Stimulated activated CD4-positive, alpha-beta T cell treated with anti-CD3 and anti-CD28 coated beads, Interleukin-4, amount 100 ng/mL, for 1 hour (primary cell): ENCODE results near the gene ANKLE2.
"Not testable (repeated sequence)": the region's sequence is repeated elsewhere in the genome, so short reads cannot be mapped to it uniquely, and the experiment has no call there.

Experiments
- DNase-seq: peaks from one replicate; pipeline ENCODE4 v3.0.0-alpha.2; 2020

ANKLE2 gene

DNA sequence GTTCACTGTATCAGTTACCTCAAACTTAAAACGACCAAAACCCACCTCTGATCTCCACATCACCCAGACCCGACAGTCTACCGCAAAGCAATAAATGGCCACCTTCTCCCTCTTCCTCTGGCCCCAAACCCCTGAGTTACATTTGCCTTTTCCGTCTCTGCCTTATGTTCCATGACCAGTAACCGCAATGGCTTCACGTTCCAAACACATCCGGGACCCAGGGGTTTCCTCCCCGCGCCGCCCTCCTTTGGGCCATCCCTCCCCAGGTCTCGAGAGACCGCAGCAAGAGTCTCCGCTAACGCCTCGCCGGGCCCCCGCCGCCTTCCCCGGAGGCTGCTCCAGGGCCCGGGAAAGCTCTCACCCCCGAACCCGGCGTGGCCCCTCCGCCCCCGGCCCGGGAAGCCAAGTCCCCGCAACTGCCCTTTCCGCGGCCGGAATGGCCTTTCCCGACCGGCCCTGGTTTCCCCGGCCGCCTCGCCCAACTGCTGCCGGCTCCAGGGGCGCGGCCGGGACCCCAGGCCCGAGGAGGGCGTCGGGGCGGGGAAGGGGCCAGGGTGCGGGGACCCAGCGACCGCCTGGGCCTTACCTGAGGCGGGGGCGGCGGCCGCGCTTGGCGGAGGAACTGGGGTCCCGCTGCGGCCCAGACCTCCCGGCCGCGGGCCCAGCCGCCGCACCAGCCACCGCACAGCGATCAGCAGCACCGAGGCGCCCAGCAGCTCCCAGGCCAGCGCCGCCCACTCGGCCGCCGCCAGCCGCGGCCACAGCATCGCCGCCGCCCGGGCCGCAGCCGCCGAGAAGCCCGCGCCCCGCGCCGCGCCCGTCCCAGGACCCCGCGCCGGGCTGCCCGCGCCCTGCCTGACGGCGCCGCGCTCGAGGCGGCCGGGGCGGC is at the start of gene ANKLE2:
TSS of gene ANKLE2 (minus strand) at position 801 of the 889 bp plus-strand sequence. CDS start at position 767, 34 bp downstream.
- peak; percentile 62 for DNase-seq

DNA sequence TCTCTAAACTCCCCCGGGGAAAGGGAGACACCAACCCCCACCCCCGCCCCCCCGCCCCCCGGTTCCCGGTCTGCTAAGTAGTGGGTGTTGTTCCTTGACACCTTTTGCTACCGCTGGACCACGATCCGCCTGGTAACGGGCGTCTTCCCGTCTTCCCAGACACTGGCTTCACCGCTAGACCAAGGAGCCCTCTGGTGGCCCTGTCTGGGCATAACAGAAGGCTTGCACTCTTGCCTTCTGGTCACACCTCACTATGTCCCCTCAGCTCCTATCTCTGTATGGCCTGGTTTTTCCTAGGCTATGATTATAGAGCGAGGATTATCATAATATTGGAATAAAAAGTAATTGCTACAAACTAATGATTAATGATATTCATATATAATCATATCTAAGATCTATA is 47.8 kb upstream of the ANKLE2 start:
- DNase-seq, result peak; percentile 26

DNA sequence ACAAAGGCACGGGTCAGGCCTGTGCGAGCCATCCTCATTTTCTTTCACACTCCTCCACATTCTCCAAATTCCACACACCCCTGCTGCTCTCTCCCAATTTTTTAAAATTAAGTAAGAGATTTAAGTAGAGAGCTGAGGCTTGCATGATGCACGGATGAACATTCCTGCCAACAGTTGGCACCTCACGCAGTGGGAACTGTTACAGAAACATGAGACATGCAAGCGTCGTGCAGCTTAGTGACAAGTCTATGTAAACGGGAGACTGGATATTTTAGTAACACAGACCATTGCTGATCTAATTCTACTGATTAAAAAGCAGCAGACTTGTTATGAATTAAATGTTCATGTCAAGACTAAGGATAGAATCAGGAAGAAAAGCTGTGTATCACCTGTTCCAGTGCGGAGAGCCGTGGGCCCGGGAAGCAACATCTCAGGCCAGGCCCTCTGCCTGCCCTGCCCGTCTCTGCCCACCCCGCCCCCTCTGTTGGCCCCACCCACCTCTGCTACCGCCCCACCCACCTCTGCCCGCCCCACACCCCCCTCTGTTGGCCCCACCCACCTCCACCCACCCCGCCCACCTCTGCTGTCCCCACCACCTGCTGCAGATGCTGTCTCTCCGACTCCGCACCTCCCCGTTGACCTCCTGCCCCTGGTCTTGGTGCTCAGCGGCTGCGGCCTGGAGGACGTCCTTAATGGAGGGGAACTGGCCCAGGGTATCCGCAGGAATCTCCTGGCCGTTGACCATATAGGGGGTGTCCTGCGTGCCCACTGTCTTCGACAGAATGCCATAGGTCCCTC is 45.9 kb upstream of the ANKLE2 start:
- no peak for DNase-seq

DNA sequence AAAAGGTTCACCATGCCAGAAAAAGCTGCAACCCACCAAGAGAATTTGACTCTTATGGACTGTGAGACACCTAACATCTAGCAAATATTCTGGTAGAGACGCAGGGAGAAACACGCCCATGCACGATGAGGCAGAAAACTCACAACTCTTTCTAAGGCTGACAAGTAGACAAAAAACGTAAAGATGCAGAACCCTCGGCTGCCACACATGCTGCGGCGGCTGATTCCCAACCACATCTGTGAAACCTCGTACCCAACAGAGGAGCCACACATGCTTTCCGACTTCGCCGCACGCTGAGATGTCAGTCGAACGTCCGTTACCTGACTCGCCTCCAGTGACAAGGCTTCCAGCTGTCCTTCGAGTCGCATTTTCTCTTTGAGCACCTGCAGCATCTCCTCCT is 45.2 kb upstream of the ANKLE2 start:
- DNase-seq, result peak; percentile 29

DNA sequence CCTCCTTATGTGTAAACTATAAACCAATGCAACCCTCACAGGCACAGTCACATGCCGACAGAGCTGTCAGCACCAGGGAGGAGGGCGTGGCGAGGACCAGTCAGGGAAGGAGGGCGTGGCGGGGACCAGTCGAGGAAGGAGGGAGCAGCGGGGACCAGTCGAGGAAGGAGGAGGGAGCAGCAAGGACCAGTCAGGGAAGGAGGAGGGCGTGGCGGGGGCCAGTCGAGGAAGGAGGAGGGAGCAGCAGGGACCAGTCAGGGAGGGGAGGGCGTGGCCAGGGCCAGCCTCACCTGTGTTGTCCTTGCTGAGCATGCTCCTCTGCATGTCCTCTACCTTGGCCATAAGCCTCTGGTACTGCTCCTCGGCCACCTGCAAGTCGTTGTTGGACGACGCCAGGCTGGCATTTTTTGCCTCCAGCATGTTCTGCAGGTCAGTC is 42.8 kb upstream of the ANKLE2 start:
- no peak for DNase-seq

DNA sequence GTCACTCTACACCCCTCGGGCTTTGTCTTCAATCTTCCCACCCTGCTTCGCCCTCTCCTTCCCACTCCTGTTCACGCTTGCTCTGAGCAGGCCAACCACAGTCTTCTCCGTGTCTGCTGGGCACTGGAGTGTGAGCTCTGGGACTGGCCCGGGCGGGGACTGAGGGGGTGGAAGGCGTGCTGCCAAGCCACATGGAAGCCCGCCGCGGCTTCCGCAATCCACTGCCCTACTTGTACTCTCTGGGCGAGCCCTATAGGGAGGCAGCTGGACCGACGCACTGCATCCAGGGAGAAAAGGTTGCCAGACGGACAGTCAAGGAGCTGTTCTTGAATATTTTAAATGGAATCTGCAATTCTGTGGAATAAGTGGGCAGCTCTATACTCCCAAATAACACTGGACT is 42.3 kb upstream of the ANKLE2 start:
- DNase-seq, result no peak

DNA sequence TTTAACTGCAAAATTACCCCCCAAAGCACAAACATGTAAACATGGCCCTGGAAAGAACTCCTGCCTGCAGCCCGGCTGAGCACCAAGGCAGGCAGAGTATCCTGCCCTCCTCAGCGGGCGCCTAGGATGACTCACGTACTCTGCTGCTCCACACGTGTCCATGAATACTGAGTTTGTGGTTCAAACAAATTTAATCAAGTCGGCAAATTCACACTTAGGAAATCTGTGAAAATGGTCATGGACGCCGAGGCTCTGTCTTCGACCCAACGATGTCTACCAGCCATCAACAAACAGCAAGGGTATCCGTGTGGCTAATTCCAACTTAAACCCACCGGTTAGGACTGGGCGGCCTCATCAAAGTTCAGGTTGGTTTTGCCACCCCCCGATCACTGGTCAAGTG is 41.5 kb upstream of the ANKLE2 start:
- no peak for DNase-seq

DNA sequence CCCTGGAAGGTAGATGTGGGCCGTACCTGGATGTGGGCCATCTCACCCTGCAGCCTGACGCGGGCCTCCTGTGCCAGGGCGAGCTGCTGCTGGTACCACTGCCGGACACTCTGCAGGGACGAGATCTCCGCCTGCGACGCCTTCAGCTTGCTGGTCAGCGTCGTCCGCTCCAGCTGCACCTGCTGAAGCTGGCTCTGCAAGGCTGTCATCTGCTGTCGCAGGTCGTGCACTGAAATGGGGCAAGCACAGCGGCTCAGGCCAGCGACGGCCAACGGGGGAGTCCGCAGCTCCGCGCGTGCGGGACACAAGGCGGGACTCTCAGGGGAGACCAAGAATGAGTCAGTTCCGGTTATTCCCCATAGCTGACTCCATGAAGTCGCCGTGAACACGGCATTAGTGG is 40.1 kb upstream of the ANKLE2 start:
- no peak for DNase-seq

DNA sequence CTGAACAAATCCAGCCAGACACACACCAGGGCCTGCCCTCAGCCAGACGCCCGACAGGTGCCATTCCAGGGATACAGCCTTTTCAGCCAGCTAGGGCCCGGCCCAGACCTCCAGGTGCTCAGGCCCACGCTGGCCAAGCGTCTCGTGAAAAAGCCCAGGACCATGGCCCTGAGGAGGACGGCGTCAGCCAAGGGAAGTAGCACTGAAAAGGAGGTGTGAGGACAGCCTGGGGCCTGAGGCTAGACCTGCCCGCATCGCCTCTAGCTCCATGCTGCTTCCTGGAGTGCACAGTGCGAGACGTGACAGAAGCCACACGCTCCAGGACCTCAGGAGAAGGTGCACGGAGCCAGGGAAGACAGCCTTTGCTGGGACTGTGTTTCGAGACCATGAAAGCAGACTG is 37.2 kb upstream of the ANKLE2 start:
- no peak for DNase-seq

DNA sequence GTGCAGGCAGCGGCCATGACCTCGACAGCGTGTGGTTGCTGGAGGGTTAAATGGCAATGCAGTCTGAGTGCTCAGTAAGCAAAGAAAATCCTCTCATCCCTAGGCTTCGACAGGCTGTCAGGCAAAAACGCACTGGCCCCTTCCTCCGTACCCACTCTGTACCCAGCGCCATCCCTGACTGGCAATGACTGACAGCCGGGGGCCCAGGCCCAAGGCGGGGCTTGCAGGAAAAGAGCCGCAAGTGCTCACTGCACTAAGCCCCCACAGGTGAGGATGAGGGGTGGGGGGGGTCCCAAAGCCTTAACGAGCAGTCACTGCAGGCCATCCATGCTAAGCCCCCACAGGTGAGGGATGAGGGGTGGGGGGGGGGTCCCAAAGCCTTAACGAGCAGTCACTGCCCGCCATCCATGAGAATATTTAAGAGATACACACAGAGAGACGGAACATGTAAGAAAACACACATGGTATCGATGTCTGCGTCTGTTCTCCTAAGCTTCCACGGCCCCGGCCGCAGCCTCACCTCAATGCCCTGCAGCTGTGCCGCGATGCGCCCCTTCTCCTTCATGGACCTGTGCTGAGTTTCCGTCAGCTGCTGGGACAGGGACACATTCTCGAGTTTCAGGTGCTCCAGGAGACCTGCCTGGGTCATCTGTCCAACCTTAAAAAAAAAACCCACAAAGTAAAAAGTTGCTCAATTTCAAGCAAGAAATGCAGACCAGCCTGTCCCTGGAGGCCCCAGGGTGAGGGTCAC is 36.4 kb upstream of the ANKLE2 start:
- DNase-seq, result no peak

DNA sequence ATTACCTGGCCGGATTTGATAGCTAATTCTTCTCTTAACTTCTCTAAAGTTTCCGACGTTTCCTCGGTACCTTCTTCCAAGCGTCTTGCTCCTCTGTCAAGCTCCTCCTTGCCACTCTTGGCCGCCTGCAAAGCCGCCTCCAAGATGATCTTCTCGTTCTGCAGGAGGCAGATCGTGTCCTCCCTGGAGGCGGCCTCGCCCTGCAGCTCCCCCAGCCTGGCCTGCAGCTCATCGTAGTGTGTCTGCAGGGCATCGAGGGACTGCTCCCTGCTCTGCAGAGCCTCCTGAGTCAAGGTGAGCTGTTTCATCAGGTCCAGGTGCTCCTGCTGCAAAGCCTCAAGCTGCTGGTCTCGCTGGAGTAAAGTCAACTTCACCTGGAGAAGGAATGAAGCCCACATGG is 34.2 kb upstream of the ANKLE2 start:
- no peak for DNase-seq

DNA sequence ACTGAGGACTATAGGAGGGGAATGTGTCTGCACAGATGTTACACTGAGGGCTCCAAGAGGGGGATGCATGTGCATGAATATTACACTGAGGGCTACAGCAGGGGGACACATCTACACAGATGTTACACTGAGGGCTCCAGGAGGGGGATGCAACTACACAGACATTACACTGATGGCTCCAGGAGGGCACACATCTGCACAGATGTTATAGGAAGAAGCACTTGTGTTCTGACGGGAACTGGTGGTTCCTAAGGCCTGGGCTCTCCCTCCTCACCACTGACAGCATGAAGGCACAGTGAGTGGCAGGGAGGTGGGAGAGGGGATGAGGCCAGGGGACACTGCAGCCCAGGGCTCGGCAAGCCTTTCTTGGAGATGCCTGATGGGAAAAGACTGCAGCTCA is 30.3 kb upstream of the ANKLE2 start:
- not testable (repeated sequence) for DNase-seq

DNA sequence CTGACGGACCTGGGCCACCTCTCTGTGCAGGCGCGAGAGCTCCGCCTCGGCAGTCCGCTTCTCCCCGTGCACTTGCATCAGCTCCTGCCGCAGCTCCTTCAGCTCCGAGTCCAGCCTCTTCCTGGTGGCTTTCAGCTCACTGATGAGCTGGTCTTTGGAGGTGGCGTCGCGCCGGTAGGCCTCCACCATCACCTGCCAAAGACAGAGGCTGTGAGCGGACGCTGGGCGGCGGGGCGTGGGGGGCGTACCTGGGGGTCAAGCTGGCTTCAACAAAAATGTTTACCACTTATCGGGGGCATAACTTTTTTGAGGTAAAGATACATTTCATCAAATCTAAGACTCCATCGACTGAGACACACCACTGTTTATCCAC is 27.5 kb upstream of the ANKLE2 start:
- no peak for DNase-seq

DNA sequence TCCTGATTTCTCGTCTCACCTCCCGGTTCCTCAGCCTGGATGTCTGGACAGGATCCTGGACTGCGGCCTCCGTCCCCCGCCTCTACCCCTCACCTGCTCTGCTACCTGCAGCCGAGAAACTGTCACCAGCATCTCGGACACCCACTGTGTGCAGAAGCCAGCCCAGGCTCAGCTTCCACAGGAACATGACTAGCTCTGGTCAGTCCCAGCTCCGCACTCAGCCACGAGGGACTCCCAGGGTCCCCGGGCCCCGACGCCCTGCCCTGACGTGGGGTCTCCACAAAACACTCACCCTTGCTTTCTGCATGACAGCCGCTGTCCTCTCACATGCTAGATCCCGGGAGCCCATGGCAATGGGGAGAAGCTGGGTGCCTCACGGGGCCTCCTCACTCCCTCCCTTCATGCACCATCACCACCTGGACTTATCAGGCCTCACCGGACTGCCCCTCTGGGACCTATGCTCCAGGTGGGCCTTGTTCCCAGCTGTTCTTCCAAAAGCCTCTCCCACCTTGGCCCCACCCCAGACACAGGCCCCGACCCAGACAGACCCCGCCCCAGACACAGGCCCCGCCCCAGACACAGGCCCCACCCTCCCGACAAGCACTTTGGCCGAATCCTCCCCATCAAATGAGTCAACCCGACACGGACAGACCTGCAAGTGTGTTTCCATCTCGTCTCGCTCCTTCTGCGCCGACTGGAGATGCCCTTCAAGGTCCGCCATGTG is 26.9 kb upstream of the ANKLE2 start:
- no peak for DNase-seq

DNA sequence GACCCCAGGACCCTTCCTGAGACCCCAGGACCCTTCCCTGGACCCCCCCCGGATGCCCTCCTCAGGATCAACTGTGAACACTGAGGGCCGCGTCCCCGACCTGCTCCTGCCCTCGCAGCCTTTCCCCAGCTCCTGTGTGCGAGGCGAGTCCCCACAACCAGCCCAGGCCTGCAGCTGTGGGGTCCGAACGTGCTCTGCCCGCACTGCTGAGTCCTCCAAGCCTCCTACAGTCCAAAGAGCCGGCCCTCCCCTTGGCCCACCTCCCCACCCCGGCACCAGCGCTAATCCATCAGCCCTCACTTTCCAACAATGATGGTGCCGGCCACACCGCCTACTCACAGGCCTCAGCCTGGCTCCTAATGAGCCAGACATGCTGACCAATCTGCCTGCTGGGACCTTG is 26.2 kb upstream of the ANKLE2 start:
- no peak for DNase-seq

DNA sequence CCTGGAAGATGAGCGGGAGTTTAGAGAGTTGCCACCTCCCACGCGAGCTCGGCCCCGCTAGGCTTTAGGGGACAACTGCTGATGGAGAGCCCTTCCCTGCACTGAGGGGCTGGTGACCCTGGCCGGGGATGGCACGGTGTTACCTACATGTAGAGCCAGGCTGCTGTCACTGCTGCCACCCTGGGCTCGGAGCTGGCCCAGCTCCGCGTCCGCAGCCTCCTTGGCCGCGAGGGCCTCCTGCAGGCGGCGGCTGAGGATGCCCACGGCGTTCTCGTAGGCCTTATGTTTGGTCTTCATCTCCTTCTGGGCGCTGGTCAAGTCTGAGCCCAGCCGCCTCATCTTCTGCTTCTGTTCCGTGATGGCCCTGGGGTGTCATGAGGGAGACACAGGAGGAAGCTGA is 24.6 kb upstream of the ANKLE2 start:
- DNase-seq, result no peak

DNA sequence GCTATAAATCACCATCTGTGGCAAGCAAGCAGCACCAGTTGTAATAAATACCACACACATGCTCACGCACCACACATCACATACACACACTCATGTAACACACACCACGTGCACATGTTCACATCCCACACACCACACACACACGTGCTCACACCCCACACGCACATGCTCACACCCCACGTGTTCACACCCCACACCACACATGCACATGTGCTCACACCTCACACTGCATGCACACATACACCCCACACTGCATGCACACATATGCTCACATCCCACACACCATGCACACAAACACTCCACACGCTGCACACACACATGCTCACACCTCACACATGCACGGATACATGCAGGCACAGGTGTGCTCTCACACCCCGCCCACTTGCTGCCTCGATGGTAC is 22.9 kb upstream of the ANKLE2 start:
- no peak for DNase-seq

DNA sequence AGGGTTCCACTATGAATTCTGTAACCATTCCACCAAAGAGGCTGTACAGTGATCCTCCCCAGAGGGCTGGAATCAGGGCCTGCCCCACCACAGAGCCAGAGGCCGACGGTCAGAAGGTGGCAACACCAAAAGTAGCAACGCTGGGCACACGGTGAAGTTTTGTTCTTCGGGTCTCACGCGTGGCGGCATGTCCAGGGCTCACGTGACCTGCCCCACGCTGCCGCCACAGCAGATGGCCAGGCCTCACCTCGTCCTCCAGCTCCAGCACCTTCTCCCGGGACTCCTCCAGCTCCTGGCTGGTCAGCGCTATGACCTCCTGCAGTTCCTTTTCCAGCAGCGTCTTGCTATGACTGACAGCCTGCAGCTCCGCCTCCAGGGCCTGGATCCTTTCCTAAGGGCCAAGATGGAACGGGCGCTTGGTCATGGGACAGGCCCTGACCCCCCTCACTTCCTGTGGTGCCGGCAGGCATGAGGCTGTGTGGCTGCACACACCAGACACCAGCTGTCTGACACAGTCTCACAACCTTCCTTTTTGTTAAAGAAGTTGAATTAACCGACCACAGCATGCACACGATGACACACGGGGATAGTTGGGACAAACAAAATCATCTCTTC is 22.4 kb upstream of the ANKLE2 start:
- DNase-seq, result no peak

DNA sequence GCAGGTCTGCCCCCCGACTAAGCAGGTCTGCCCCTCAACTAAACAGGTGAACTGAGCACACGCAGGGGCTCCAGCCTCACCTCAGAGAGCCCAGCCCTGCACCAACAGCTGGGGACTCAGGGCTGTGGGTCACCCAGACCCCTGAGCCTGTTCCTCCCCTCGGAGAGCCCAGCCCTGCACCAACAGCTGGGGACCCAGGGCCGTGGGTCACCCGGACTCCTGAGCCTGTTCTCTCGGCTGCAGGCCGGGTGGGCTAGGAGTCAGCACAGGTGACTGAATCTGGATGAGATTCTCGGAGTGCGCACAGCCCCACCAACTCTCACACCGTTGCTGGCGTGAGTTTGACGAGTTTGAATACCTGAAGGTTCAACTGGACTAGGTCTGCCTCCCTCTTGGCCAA is 20.3 kb upstream of the ANKLE2 start:
- no peak for DNase-seq

DNA sequence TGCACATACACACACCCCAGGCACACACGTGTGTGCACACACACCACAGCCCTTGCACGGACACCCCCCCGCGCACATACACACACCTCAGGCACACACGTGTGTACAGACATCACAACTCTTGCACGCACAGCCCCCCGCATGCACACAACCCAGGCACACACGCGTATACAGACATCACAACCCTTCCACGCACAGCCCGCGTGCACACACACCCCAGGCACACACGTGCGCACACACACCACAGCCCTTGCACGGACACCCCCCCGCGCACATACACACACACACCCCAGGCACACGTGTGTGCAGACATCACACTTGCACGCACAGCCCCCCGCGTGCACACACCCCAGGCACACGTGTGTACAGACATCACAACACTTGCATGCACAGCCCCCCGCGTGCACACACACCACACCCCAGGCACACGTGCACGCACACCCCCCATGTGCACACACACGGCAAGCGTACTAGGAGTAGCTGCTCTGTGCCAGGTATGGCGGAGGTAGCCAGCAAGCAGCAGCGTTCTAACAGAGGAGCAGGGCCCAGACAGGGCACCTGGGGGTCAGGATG is 18.2 kb upstream of the ANKLE2 start:
- DNase-seq, result no peak

DNA sequence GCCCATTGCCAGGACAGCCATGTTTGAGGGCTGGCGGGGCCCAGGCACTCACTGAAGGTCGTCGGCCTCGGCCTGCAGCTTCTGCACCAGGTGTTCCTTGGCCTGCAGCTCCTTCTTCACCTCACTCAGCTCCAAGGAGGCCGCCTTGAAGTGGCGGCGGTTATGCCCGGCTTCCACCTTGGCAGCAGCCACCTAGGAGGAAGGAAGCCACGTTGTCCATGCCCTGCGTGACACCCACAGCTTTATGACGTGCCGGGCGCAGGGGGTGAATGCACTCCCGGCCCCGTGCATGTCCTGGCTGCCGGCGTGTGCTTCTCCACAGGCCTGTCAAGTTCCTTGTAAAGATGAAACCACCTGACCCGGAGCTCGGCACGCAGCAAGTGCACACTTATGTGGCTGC is 16.0 kb upstream of the ANKLE2 start:
- DNase-seq, result no peak
